ENCODE measurements around the gene GRK5. TPM values are rescaled to one million over a fixed set of nuclear protein-coding genes. Genes with fewer than 3 reads are reported as not detected.

The GRK5 gene
- total RNA-seq, 1 experiment from 2014 or later, result 4.8 TPM

DNA sequence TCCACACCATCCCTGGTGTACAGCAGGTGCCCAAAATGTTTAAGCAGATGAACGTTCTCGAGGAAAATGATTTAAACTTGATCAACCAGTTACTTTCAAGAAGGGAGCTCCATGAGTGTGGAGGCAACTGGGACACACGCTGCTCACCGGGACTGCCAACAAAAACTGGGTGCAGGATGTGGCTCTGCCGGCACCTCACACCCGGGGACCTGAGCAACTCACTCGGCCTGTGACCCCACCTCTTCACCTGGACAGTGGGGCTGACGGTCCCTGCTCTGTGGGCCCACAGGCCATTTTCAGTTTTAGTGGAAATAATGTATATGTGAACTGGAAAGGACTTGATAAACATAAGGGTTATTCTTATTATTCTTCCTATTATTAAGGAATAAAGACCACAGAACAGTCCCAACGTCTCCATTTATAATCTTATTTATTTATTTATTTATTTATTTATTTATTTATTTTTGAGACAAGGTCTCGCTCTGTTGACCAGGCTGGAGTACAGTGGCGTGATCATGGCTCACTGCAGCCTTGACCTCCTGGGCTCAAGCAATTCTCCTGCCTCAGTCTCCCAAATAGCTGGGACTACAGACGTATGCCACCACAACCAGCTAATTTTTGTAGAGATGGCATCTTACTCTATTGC is 274.5 kb downstream of the GRK5 start:
- TF ChIP-seq, protein P1, sequence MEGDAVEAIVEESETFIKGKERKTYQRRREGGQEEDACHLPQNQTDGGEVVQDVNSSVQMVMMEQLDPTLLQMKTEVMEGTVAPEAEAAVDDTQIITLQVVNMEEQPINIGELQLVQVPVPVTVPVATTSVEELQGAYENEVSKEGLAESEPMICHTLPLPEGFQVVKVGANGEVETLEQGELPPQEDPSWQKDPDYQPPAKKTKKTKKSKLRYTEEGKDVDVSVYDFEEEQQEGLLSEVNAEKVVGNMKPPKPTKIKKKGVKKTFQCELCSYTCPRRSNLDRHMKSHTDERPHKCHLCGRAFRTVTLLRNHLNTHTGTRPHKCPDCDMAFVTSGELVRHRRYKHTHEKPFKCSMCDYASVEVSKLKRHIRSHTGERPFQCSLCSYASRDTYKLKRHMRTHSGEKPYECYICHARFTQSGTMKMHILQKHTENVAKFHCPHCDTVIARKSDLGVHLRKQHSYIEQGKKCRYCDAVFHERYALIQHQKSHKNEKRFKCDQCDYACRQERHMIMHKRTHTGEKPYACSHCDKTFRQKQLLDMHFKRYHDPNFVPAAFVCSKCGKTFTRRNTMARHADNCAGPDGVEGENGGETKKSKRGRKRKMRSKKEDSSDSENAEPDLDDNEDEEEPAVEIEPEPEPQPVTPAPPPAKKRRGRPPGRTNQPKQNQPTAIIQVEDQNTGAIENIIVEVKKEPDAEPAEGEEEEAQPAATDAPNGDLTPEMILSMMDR (conservative IDR thresholded peaks at IDR 0.05), result no peak
- TF ChIP-seq EZH2 (IDR thresholded peaks at IDR 0.05; ENCODE audit: low read depth), result no peak
- no peaks in the 10 kb centered on the region for H3K79me2 ChIP-seq (ENCODE audit: low read depth)
- no peaks in the 10 kb centered on the region for H3K36me3 ChIP-seq (ENCODE audit: low read depth)
- H3K4me1 ChIP-seq (replicated peaks; ENCODE audit: insufficient read depth), result peaks cover 17% of the 10 kb centered on the region
- peaks cover 5% of the 10 kb centered on the region; the same call in 1 of the 2 replicates for H3F3A ChIP-seq (ENCODE audit: insufficient read depth, low read depth)
- H3K9me3 ChIP-seq (ENCODE audit: insufficient read depth, low read depth), result no peaks in the 10 kb centered on the region
- H4K20me1 ChIP-seq (ENCODE audit: insufficient read depth), result no peaks in the 10 kb centered on the region
- BruUV-seq (replicated peaks), result no TSS peak
- H3K27ac ChIP-seq, result no peak overlapping the region
- no peak overlapping the region for H2AFZ ChIP-seq
- H3K27me3 ChIP-seq (ENCODE audit: insufficient read depth, low read depth), result no peaks in the 10 kb centered on the region
- POLR2A ChIA-PET (ENCODE audit: unreplicated experiment), result no interaction called here
- no peak for DNase-seq
- no peaks in the 10 kb centered on the region for H3K9me2 ChIP-seq (ENCODE audit: insufficient read depth)
- no peak overlapping the region for H3K4me3 ChIP-seq
- CTCF ChIA-PET, result no interaction called here
- intact Hi-C loops (cut with micrococcal nuclease; ENCODE audit: unreplicated experiment), result no loop called here
- no peak overlapping the region for H3K4me2 ChIP-seq

DNA sequence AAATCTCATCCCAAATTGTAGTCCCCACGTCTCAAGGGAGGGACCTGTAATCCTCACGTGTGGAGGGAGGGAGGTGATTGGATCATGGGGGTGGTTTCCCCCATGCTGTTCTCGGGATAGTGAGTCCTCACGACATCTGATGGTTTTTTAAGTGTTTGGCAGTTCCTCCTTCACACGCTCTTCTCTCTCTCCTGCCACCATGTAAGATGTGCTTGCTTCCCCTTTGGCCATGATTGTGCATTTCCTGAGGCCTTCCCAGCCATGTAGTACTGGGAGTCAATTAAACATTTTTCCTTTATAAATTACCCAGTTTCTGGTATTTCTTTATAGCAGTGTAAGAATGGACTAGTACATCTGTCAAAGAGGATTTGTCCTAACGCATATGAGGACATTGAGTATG is 275.6 kb downstream of the GRK5 start:
- Histone ChIP-seq H2AFZ (no peak overlapping the region), H3F3A (ENCODE audit: insufficient read depth, low read depth) (peaks cover 5% of the 10 kb centered on the region; the same call in 1 of the 2 replicates), H3K27ac (no peak overlapping the region), H3K27me3 (ENCODE audit: insufficient read depth, low read depth) (no peaks in the 10 kb centered on the region), H3K4me1 (replicated peaks; ENCODE audit: insufficient read depth) (peaks cover 14% of the 10 kb centered on the region), H4K20me1 (ENCODE audit: insufficient read depth) (no peaks in the 10 kb centered on the region), H3K9me2 (ENCODE audit: insufficient read depth) (no peaks in the 10 kb centered on the region), H3K4me3 (no peak overlapping the region), H3K4me2 (no peak overlapping the region), H3K9me3 (ENCODE audit: insufficient read depth, low read depth) (no peaks in the 10 kb centered on the region), H3K36me3 (ENCODE audit: low read depth) (no peaks in the 10 kb centered on the region), H3K79me2 (ENCODE audit: low read depth) (no peaks in the 10 kb centered on the region)
- intact Hi-C loops (cut with micrococcal nuclease; ENCODE audit: unreplicated experiment), result no loop called here
- TF ChIP-seq, protein P1 (conservative IDR thresholded peaks at IDR 0.05), result no peak
- no peak for TF ChIP-seq EZH2 (IDR thresholded peaks at IDR 0.05; ENCODE audit: low read depth)
- BruUV-seq (replicated peaks), result no TSS peak
- ChIA-PET POLR2A (ENCODE audit: unreplicated experiment) (no interaction called here), CTCF (no interaction called here)
- no peak for DNase-seq

DNA sequence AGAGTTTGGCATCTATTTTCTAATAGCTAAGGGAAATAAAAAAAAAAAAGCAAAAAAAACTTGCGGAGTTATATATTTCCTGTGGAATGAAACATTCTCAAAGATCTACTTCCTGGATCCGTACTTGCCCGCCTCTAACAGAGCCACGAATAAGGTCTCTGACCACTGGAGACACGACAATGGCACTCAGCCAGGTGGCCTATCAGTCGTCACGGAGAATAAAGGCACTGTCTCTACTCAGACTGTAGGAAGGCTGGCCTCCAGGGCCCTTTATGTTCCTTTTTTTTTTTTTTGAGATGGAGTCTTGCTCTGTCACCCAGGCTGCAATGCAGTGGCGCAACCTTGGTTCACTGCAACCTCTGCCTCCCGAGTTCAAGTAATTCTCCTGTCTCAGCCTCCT is 276.5 kb downstream of the GRK5 start:
- intact Hi-C loops (cut with micrococcal nuclease; ENCODE audit: unreplicated experiment), result no loop called here
- TF ChIP-seq, protein P1 (conservative IDR thresholded peaks at IDR 0.05), result no peak
- TF ChIP-seq EZH2 (IDR thresholded peaks at IDR 0.05; ENCODE audit: low read depth), result no peak
- Histone ChIP-seq H3K4me1 (replicated peaks; ENCODE audit: insufficient read depth) (peaks cover 7% of the 10 kb centered on the region), H3K27ac (no peak overlapping the region), H3K36me3 (ENCODE audit: low read depth) (no peaks in the 10 kb centered on the region), H3K79me2 (ENCODE audit: low read depth) (no peaks in the 10 kb centered on the region), H3F3A (ENCODE audit: insufficient read depth, low read depth) (peaks cover 5% of the 10 kb centered on the region; the same call in 1 of the 2 replicates), H3K4me3 (no peak overlapping the region), H3K4me2 (no peak overlapping the region), H2AFZ (no peak overlapping the region), H3K9me3 (ENCODE audit: insufficient read depth, low read depth) (no peaks in the 10 kb centered on the region), H4K20me1 (ENCODE audit: insufficient read depth) (no peaks in the 10 kb centered on the region), H3K27me3 (ENCODE audit: insufficient read depth, low read depth) (no peaks in the 10 kb centered on the region), H3K9me2 (ENCODE audit: insufficient read depth) (no peaks in the 10 kb centered on the region)
- POLR2A ChIA-PET (ENCODE audit: unreplicated experiment), result no interaction called here
- DNase-seq, result no peak
- CTCF ChIA-PET, result no interaction called here
- no TSS peak for BruUV-seq (replicated peaks)

Measured in PC-9 (cell line).